MCF 10A (cell line): ENCODE results near the gene UPF1. TPM values are rescaled to one million over a fixed set of nuclear protein-coding genes. Genes with fewer than 3 reads are reported as not detected.
"Not testable (repeated sequence)": the region's sequence is repeated elsewhere in the genome, so short reads cannot be mapped to it uniquely, and the experiment has no call there.

ENCODE experiments used
- BruUV-seq: library from RNA; stranded (reverse); fragments of 400-500 nt; replicated peaks from 2 replicates; lab custom pipeline; 2021; lab: Mats Ljungman, UMichigan
- CTCF ChIA-PET: fragments of 300-600 bp; sonication (Branson Sonifier 250); formaldehyde crosslinking; extraction: SDS; loops from one replicate; lab custom pipeline; 2021; ENCODE audit warnings: antibody characterized with exemption, inconsistent platforms; lab: Yijun Ruan, JAX
- POLR2A ChIA-PET: fragments of 300-600, 350-650 bp; sonication (Branson Sonifier 250); formaldehyde crosslinking; extraction: SDS; loops from one replicate; lab custom pipeline; 2020; ENCODE audit warnings: antibody characterized with exemption, inconsistent platforms; lab: Yijun Ruan, JAX
- DNase-seq: peaks from one replicate; pipeline ENCODE4 v3.0.0-alpha.2; 2018; ENCODE audit not compliant: unreplicated experiment
- H3K27ac Mint-ChIP-seq: one replicate; pipeline ENCODE4 v1.8.0; 2022; ENCODE audit warnings: mild to moderate bottlenecking, low read depth, mixed read lengths; ENCODE audit not compliant: unreplicated experiment
- H3K27me3 Mint-ChIP-seq: one replicate; pipeline ENCODE4 v1.8.0; 2022; ENCODE audit warnings: mixed read lengths; ENCODE audit not compliant: insufficient read depth, unreplicated experiment
- H3K36me3 Mint-ChIP-seq: one replicate; pipeline ENCODE4 v1.8.0; 2022; ENCODE audit warnings: mild to moderate bottlenecking, moderate library complexity, mixed read lengths; ENCODE audit not compliant: insufficient read depth, unreplicated experiment
- H3K4me1 Mint-ChIP-seq: one replicate; pipeline ENCODE4 v1.8.0; 2022; ENCODE audit warnings: mixed read lengths; ENCODE audit not compliant: insufficient read depth, unreplicated experiment
- H3K4me3 Mint-ChIP-seq: one replicate; pipeline ENCODE4 v1.8.0; 2022; ENCODE audit warnings: mild to moderate bottlenecking, moderate library complexity, mixed read lengths; ENCODE audit not compliant: unreplicated experiment
- H3K9me3 Mint-ChIP-seq: one replicate; pipeline ENCODE4 v1.8.0; 2022; ENCODE audit warnings: mixed read lengths; ENCODE audit not compliant: unreplicated experiment
- intact Hi-C: fragments of 100-400 bp; cut with micrococcal nuclease; formaldehyde crosslinking; loops from 2 replicates; pipeline ENCODE4 v1.14.1; 2022
- total RNA-seq: library from RNA; stranded (reverse); gene quantifications from 2 replicates; pipeline ENCODE4 v1.2.3, GENCODE V29; 2022
- TF ChIP-seq, protein P1 (sequence below): fragments of 200-600 bp; IDR thresholded peaks from one replicate; pipeline ENCODE4 v1.8.0; 2022; ENCODE audit warnings: antibody characterized with exemption, mild to moderate bottlenecking; ENCODE audit not compliant: unreplicated experiment

UPF1 gene
- total RNA-seq, 1 experiment from 2014 or later, result 79.8 TPM

DNA sequence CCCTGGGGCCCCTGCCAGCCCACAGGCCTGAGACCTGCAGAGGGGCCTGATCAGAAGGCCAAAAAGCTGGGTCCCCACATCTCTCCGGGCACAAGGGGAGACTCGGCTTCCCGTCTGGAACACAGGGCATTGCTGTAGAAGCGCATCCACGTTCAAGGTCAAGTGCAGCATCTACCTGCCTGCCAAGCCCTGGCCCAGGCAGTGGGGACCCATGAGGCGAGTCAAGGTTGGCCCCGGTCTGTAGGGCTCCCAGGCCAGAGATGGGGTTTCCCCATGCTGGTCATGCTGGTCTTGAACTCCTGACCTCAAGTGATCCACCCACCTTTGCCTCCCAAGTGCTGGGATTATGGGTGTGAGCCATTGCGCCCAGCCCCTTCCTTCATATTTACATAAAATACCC, 27.1 kb upstream of the UPF1 start:
- intact Hi-C loops, result no loop called here
- no peak overlapping the region for H3K4me3 Mint-ChIP-seq
- ChIA-PET CTCF (no interaction called here), POLR2A (no interaction called here)
- H3K9me3 Mint-ChIP-seq, result no peaks in the 10 kb centered on the region
- no peak overlapping the region for H3K27ac Mint-ChIP-seq
- no peak for DNase-seq
- no peaks in the 10 kb centered on the region for H3K4me1 Mint-ChIP-seq
- TF ChIP-seq, protein P1, sequence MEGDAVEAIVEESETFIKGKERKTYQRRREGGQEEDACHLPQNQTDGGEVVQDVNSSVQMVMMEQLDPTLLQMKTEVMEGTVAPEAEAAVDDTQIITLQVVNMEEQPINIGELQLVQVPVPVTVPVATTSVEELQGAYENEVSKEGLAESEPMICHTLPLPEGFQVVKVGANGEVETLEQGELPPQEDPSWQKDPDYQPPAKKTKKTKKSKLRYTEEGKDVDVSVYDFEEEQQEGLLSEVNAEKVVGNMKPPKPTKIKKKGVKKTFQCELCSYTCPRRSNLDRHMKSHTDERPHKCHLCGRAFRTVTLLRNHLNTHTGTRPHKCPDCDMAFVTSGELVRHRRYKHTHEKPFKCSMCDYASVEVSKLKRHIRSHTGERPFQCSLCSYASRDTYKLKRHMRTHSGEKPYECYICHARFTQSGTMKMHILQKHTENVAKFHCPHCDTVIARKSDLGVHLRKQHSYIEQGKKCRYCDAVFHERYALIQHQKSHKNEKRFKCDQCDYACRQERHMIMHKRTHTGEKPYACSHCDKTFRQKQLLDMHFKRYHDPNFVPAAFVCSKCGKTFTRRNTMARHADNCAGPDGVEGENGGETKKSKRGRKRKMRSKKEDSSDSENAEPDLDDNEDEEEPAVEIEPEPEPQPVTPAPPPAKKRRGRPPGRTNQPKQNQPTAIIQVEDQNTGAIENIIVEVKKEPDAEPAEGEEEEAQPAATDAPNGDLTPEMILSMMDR, result no peak
- H3K27me3 Mint-ChIP-seq, result no peaks in the 10 kb centered on the region
- no peaks in the 10 kb centered on the region for H3K36me3 Mint-ChIP-seq
- no TSS peak for BruUV-seq

DNA sequence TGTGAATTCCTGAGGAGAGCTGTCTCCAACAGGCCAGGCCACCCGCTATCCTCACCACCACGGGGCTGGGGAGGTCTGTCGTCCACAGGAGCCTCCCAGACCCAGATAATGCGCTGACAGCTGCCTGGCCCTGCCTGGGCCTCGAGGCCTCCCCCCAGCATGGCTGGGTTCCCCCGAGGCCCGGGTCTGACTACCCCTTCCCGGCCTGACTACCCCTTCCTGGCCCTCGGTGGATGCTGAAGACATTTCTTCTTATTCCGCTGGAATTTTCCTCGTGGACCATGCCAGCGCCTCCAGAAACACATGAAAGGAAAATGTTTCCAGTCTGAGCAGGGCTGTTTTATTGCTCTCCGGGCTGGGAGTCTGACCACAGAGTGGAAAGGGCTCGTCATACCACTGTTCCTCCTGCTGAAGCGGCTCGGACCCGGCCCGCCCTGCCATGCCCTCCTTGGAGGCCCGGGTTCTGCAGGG, 23.9 kb upstream of the UPF1 start:
- DNase-seq, result no peak
- ChIA-PET POLR2A (no interaction called here), CTCF (interaction anchor here (1.1 to 2.2 kb wide), 2 partner anchors 39 to 284 kb away, joined by 3 to 14 read pairs; no protein-coding TSS in a partner anchor)
- no peak overlapping the region for H3K4me3 Mint-ChIP-seq
- BruUV-seq, result no TSS peak
- no peaks in the 10 kb centered on the region for H3K9me3 Mint-ChIP-seq
- no peaks in the 10 kb centered on the region for H3K4me1 Mint-ChIP-seq
- intact Hi-C loops, result no loop called here
- no peak overlapping the region for H3K27ac Mint-ChIP-seq
- H3K36me3 Mint-ChIP-seq, result no peaks in the 10 kb centered on the region
- TF ChIP-seq, protein P1, result no peak
- no peaks in the 10 kb centered on the region for H3K27me3 Mint-ChIP-seq

DNA sequence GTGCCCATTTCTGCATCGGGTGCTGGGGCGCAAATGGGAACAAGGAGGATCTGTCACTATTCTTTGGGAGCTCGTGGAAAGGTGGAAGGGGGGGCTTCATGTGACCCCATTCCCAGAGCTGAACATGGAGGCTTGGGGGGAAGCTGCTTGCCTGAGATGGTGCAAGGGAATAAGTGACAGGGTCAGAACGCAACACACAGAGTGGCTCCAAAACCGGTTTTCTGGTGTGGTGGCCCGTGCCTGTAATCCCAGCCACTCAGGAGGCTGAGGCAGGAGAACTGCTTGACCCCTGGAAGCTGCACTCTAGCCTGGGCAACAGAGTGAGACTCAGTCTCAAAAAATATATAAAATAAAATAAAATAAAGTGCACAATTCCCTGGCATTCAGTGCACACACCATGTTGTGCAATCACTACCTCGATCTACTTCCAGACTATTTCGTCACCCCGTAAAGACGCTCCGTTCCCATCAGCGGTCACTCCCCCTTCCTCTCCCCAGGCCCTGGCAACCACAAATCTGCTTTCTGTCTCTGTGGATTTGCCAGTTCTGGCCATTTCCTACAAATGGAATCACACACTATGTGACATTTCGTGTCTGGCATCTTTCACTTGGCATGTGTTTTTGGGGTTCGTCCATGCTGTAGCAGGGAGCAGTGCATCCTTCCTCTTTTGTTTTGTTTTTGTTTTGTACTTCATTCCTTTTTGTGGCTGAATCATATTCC, 22.4 kb upstream of the UPF1 start:
- intact Hi-C loops, result no loop called here
- no peaks in the 10 kb centered on the region for H3K4me1 Mint-ChIP-seq
- no TSS peak for BruUV-seq
- H3K27me3 Mint-ChIP-seq, result no peaks in the 10 kb centered on the region
- no peaks in the 10 kb centered on the region for H3K9me3 Mint-ChIP-seq
- no peaks in the 10 kb centered on the region for H3K36me3 Mint-ChIP-seq
- DNase-seq, result peak; percentile 91
- ChIA-PET POLR2A (interaction anchor here (0.7 kb wide), 1 partner anchor 70 kb away, joined by 3 read pairs; no protein-coding TSS in a partner anchor), CTCF (interaction anchor here (0.7 kb wide), 1 partner anchor 26 kb away, joined by 4 read pairs; no protein-coding TSS in a partner anchor)
- H3K27ac Mint-ChIP-seq, result peak overlapping the region; percentile 81
- TF ChIP-seq, protein P1, result no peak
- H3K4me3 Mint-ChIP-seq, result peak overlapping the region; percentile 10

DNA sequence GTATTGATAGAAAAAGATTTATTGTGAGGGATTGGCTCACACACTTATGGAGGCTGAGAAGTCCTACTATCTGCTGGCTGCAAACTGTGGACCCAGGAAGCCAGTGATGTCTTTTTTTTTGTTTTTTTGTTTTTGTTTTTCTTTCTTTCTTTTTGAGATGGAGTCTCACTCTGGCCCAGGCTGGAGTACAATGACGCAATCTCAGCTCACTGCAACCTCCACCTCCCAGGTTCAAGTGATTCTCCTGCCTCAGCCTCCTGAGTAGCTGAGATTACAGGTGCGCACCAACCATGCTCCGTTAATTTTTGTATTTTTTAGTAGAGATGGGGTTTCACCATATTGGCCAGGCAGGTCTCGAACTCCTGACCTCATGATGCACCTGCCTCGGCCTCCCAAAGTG, 20.1 kb upstream of the UPF1 start:
- peak overlapping the region; percentile 16 for H3K27ac Mint-ChIP-seq
- DNase-seq, H3K27me3 Mint-ChIP-seq, H3K4me3 Mint-ChIP-seq, BruUV-seq, intact Hi-C loops, H3K4me1 Mint-ChIP-seq, H3K36me3 Mint-ChIP-seq, H3K9me3 Mint-ChIP-seq: not testable (repeated sequence)
- ChIA-PET CTCF (interaction anchor here (0.7 to 1.0 kb wide), 2 partner anchors 147 to 533 kb away, joined by 3 read pairs; no protein-coding TSS in a partner anchor), POLR2A (interaction anchor here (1.3 kb wide), 1 partner anchor 20 kb away, joined by 8 read pairs; the partner anchor contains the start of gene UPF1)
